Right forelimb (tissue), 1 donor: ENCODE measurements around the gene LCE1F.

ENCODE experiments used
- DNase-seq: peaks from one replicate; pipeline ENCODE4 v3.0.0-alpha.2; 2018

LCE1F gene, protein sequence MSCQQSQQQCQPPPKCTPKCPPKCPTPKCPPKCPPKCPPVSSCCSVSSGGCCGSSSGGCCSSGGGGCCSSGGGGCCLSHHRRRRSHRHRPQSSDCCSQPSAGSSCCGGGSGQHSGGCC

GRCh38 chr1:152774875-152775274 is at the start of gene LCE1F:
Gene LCE1F, plus strand, starts transcription at chr1:152775140. Its CDS starts 1,232 bp downstream, at chr1:152776372.
- no peak for DNase-seq

DNA sequence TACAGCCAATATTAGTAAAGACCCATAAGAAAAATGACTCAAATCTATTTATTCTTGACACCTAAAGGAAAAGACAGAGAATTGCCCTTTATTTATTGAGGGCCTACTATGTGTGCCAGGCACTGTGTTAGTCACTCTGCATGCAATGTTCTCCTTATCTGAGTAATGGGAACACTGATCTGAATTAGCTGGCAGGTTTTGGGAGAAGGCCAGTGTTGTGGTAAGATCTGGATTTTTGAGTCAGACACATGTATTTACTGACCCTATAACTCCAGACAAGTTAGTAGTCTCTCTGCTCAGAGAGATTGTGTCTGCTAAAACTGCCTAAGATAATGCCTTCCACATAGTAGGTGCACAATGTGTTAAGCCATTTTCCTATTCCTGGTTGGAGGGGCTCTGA is 49.7 kb upstream of the LCE1F start:
- DNase-seq = no peak

- DNase-seq = no peak
These were observed 46.0 kb upstream of the LCE1F start for GRCh38 chr1:152728986-152729385.

DNA sequence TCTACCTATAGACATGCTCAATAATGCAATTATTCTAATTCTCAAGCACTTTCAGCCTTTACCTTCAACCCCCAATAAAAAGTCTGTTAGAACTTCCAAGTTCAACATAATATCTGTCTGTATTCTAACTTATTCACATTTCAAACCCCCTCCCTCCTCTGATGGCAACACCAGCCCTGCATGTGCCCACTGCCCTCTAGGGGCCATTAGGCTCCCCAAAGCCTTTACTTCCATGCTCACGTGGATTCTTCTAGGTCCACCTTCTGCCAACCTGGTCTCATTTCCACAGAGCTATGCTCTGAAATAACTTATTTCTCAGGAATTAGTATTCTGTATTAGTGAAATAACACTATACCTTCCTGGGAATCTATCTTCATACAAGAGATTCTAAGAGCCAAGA is 39.3 kb upstream of the LCE1F start:
- DNase-seq = no peak

DNA sequence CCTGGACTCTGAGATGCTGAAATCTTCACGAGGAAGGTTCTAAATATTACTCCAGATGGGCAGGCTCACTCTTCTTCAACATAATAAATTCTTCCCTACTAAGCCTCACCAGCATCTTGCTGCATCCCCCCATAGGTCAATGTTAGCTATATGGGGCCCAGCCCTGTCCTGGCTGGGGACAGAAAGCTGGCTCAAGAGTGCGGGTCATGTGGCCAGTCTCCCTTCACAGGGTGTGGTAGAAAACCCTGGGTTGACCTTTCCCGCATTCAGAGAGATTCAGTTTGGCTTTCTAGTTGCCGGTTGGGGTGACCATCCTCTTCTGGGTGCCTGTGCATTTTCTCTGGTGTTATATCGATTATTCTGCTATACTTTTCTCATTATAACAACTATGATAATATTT is 36.9 kb upstream of the LCE1F start:
- DNase-seq = no peak

- no peak for DNase-seq
These were observed 35.1 kb upstream of the LCE1F start for GRCh38 chr1:152739841-152740240.

GRCh38 chr1:152741656-152742055 is 33.3 kb upstream of the LCE1F start:
- DNase-seq = no peak

DNA sequence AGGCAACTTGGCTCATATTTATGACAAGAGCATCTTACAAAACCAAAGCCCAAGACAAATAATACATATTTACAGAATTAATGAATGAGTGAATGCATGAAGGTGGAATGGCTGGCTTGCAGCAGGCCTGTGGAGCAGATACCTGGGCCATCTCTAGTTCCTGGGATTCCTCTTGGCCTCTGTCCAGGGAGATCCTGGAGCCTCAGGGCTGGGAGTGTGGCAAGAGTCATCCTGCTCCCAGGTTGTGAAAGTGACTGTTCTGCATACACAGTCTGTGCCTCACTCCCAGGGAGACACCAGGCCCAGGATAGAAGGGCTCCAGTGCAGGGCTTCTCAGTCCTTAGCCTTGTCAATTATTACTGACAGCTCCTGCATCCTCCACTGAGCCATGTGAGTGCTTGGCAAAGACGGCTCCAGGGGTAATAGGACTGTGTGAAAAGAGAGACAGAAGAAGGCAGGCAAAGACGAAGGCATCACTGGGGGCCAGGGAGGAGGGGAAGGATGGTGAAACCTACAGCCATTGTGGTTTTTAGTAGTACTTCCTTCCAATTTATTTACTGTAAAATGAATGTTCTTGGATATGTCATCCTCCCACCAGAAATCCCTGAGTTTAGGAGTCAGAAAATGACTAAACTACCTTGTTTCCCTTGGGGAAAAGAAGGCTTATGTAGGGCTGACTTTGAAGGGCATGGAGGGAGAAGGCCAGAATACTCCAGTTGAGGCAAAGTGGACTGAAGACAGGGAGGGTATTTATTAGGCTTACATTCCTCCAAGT is 31.4 kb upstream of the LCE1F start:
- no peak for DNase-seq

- no peak for DNase-seq
These were observed 29.6 kb upstream of the LCE1F start for GRCh38 chr1:152745289-152745704.

DNA sequence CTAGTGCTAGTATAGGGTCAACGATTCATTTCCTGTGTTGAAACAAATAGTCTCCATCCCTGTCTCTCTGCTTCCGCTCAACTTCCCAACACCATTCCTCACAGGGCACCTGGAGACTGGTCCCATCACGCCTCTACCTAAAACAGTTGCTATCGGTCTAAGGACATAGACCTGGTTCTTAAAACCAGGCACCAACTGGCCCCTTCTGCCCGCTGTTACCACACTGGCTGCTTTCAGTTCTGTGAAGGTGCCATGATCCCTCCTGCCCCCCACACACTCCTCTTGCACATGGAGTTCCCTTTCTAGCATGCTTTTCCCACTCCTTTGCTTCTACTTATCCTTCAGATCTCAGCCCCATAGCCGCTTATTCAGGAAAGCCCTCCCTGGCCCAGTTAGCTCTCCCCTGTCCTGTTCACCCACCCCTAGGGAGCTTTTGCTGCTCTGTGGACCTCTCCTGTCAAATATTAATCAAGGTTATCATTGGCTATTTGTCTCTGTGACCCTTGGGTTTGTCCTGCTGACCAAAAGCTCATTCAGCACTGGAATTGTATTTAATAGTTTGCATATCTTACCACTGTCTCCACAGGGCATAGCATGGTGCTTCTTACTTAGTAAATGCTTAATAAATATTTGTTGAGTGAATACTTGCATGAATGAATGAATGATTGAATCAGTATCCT is 29.0 kb upstream of the LCE1F start:
- no peak for DNase-seq

DNA sequence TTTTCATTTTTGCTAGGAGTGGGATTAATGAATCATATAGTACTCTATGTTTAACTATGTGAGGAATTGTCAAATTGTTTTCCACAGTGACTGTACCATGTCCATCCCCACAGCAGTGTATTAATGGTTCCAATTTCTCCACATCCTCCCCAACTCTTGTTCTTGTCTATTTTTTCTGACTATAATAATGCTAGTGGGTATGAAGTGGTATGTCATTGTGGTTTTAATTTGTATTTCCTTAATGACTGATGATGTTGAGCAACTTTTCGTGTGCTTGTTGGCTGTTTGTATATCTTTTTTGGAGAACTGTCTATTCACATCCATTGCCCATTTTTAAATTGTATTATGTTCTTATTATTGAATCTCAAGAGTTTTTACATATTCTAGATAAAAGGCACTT is 27.1 kb upstream of the LCE1F start:
- no peak for DNase-seq

DNA sequence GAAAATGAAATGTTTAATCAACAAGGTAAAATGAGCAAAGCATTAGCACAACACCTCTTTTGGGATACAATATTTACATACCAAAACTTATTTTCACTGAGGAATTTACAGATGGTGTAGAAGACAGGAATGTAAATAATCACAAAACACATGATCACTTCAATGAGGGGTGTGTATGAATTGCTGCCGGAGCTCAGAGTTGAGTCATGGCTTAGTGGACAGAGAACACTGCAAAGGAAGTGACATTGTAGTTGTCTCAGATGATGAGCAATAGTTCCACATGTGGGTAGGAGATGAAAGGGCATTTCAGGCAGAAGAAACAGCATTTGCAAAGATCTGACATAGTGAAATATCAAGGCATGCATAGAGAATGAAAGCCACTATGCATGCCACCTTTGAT is 22.7 kb upstream of the LCE1F start:
- no peak for DNase-seq

GRCh38 chr1:152753586-152753985 is 21.4 kb upstream of the LCE1F start:
- DNase-seq = no peak

DNA sequence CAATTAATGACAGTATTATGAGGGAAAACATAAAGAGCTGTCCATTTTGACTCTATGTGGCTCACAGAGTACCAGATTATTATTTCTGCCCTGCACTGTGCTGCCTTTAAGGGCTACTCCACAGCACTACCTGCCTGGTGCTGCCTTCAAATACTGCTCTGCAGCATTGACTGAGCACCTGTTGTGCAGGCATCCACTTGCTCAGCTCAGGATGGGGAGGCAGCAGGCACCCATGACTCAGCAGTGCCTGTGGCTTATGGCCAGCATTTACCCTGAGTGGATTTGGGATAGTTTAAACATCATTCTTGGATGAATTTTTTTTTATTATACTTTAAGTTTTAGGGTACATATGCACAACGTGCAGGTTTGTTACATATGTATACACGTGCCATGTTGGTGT is 18.1 kb upstream of the LCE1F start:
- DNase-seq = no peak

DNA sequence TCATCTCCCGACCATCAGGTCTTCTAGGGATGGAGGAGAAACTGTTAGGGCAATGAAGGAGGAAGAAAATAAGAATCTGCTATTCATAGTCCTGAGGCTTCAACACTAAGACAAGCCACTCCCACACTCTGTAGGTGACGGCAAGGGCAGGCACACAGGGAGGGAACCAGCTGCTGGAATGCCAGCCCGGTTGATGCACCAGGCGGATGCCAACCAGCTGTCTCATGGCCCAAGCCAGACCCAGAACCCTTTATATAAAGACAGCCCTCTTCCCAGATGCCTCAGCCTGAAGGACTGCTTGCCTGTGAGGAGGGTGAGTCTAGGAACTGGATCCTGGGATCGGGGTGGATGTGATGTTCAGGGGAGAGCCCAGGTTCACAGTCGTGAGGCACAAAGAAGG is 17.2 kb upstream of the LCE1F start, which contains the start of gene KPRP:
Gene KPRP (plus strand): TSS at position 279 of the 400 bp plus-strand sequence. CDS start 1,564 bp downstream, outside the sequence.
- DNase-seq = no peak

- no peak for DNase-seq
These were observed 16.3 kb upstream of the LCE1F start for GRCh38 chr1:152758636-152759035.

- no peak for DNase-seq
These were observed 15.3 kb upstream of the LCE1F start for GRCh38 chr1:152759453-152760173.

- DNase-seq = no peak
These were observed 14.3 kb upstream of the LCE1F start for GRCh38 chr1:152760551-152761190.

- no peak for DNase-seq
These were observed 13.2 kb upstream of the LCE1F start for GRCh38 chr1:152761609-152762213.

- DNase-seq = no peak
These were observed 6.0 kb upstream of the LCE1F start for GRCh38 chr1:152768847-152769533.

DNA sequence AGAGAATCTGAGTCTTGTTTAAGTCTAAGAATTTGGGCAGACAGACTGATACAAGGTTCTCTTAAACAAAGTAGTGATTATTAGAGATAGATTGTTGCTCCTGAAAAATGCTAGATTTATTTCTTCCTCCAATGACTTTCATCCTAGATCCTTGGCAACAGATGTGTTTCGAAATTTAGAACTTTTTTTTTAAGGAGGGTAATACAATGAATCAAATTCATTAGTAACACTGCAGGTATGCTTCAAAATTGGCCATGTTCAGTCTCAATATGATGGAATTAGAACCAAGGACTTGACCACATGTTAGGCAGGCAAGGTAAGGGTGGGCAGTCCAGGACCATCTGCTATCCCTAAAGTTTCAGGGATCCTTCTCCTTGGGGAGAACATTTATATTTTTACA is 4.5 kb upstream of the LCE1F start:
- no peak for DNase-seq

DNA sequence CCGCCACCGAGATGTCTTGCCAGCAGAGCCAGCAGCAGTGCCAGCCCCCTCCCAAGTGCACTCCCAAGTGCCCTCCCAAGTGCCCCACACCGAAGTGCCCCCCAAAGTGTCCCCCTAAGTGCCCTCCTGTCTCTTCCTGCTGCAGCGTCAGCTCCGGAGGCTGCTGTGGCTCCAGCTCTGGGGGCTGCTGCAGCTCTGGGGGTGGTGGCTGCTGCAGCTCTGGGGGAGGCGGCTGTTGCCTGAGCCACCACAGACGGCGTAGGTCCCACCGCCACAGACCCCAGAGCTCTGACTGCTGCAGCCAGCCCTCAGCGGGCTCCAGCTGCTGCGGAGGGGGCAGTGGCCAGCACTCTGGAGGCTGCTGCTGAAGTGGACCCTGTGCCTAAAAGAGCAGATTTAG is 1.4 kb downstream of the LCE1F start:
- DNase-seq = no peak
